COR-L47 (cell line): ENCODE results near the gene SPEM3.

Experiments used
- DNase-seq: peaks from one replicate; lab custom pipeline; 2025; lab: John Stamatoyannopoulos, UW

Gene SPEM3

GRCh38 chr17:7428557-7428956 lies at the start of gene SPEM3:
SPEM3 (plus strand) TSS chr17:7428857; CDS start chr17:7428903, 46 bp downstream.
- no peak for DNase-seq

- DNase-seq, result no peak
Measured at GRCh38 chr17:7379134-7379533, 49.5 kb upstream of the SPEM3 start.

DNA sequence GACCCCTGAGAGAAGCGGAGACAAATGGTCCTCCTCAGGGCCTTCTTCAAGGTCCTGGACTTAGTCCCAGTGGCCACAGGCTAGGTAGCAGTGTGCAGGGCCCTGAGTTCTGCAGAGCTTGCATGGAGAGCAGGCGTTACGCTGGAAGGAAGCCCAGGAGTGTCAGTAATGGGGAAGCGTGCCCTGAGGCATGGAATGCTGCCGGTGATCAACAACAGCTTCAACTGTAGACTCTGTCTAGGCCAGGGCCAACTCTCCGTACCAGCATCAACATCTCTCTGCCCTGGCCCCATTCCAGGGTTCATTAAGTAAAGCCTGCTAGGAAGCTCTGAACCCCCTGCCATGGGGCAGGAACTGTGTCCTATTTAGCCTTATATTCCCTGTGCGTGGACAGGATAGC lies 48.3 kb upstream of the SPEM3 start:
- no peak for DNase-seq

DNA sequence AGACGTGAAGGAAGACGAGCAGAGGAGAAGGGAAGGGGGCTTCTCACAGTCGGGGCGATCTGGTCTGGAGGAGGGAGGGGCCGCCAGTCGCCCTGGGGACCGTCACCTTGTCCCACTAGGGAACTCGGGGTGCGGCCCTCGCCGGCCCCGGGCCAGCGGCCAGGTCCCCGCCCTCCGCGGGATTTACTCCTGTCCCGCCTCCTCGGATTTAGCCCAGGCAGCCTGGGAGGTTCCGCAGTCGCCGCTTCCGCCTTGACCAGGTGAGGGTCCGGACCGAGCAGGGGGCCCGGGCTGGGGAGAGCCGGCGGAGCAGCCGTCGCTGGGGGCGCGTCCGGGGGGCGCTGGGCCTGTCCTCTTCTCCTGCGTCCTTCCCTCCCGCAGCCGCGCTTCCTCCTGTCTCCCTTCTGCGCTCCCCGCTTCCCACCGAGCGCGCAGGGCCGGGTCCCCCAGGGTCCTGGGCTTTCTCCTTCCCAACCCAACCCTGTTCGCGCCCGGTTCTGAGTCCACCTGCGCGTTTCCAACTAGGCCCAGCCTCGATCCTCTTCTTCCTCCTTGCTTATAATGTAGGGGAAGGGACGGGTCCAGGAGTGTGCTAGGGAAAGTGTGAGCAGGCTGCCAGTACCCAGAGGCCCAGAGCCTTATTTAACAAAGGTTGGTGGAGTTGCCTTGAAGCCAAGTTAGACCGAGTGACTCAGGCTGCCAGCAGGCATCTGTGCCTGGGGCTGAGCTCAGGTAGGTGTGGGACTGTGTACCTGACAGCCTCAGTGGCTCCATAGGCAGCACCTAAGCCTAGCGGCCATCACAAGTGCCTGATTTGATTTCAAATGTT lies 47.6 kb upstream of the SPEM3 start, which contains the start of gene TNK1:
TNK1 (plus strand) TSS at position 235 of the 829 bp plus-strand sequence. CDS start 1,838 bp downstream, outside the sequence.
- no peak for DNase-seq

GRCh38 chr17:7382901-7383300 lies 45.8 kb upstream of the SPEM3 start:
- DNase-seq, result no peak

GRCh38 chr17:7383371-7383741 lies 45.3 kb upstream of the SPEM3 start:
- no peak for DNase-seq

- no peak for DNase-seq
Measured at GRCh38 chr17:7383742-7384488, 44.7 kb upstream of the SPEM3 start.

DNA sequence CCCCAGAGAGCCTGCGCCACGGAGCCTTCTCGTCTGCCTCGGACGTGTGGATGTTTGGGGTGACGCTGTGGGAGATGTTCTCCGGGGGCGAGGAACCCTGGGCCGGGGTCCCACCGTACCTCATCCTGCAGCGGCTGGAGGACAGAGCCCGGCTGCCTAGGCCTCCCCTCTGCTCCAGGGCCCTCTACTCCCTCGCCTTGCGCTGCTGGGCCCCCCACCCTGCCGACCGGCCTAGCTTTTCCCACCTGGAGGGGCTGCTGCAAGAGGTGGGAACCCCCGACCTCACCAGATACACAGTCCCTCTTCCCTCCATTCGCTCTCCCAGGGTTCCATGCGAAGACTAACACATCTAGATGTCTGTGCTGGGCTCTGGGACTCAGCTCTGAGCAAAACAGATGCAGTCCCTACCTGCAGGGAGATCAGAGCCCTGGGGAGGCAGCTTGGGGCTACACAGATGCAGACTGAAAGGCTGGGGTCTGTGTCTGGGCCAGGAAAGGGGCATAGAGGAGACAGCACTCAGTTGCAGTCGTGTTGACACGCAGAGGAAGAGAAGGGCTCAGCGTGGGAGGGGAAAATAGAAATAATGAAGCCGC lies 44.1 kb upstream of the SPEM3 start:
- no peak for DNase-seq

DNA sequence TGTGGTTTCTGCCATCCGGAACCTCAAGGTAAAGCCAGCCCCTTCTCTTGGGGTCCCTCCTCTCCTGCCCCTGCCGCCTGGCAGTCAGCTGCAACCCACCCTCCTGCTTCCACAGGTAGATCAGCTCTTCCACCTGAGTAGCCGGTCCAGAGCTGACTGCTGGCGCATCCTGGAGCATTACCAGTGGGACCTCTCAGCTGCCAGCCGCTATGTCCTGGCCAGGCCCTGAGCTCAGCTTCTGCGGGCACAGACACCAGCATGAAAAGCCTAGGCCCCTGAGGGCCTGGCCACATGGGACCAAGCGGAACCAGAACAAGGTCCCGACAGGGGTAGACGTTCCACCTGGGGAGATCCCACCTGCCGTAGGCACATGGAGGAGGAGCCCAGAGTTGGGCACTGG lies 39.8 kb upstream of the SPEM3 start:
- no peak for DNase-seq

- no peak for DNase-seq
Measured at GRCh38 chr17:7389924-7390910, 38.4 kb upstream of the SPEM3 start.

- no peak for DNase-seq
Measured at GRCh38 chr17:7391307-7391706, 37.4 kb upstream of the SPEM3 start.

- no peak for DNase-seq
Measured at GRCh38 chr17:7392696-7393612, 35.7 kb upstream of the SPEM3 start.

GRCh38 chr17:7393613-7394451 lies 34.8 kb upstream of the SPEM3 start:
- no peak for DNase-seq

GRCh38 chr17:7394452-7395191 lies 34.0 kb upstream of the SPEM3 start, which contains the start of gene PLSCR3:
PLSCR3 (minus strand) TSS chr17:7394525; CDS start chr17:7394110, 415 bp downstream.
- DNase-seq, result peak; percentile 42

DNA sequence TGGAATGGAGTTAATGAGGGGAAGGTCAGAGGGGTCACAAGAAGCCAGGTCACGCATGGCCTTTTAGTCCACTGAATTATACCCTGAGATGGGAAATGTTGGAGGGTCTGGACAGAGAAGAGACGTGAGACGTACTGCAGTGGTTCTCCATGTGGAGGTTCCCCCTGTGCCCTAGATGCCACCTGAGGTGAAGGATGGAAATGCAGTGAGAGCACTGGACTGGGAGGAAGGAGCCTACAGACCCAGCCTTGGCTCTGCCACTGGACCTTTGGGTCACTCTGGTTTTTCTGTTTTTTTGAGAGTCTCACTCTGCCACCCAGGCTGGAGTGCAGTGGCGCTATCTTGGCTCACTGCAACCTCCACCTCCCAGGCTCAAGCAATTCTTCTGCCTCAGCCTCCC lies 32.5 kb upstream of the SPEM3 start:
- no peak for DNase-seq

- DNase-seq, result no peak
Measured at GRCh38 chr17:7398612-7399011, 30.0 kb upstream of the SPEM3 start.

- no peak for DNase-seq
Measured at GRCh38 chr17:7403043-7403726, 25.5 kb upstream of the SPEM3 start.

DNA sequence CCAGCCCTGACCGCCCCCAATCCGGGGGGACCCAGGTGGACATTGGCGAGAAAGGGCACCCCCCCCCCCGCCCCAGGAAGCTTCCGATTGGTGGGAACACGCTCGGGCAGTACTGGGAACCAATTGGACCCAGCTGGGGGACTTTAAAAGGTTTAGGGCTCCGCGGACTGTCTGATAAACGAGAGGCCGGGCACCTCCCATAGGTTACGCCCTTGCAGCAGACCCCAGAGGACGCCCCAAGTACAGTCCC lies 25.0 kb upstream of the SPEM3 start:
- no peak for DNase-seq
